Mesenchymal stem cell (in vitro differentiated cells and primary cell): ENCODE measurements around the gene HPN.
A peak's percentile ranks its signal among the peaks of the same experiment; 100 is the strongest.

Experiments used
- DNase-seq: peaks from one replicate; pipeline ENCODE4 v3.0.0-alpha.2; 2013
- H2AFZ ChIP-seq: one replicate; pipeline ENCODE4 v1.6.1; 2013; ENCODE audit warnings: low read depth, mild to moderate bottlenecking, control low read depth, inconsistent platforms, low read length, moderate library complexity
- H2AK5ac ChIP-seq: 2 replicates; pipeline ENCODE4 v1.6.1; 2013; ENCODE audit warnings: low read length, moderate library complexity, mild to moderate bottlenecking, inconsistent platforms; ENCODE audit not compliant: severe bottlenecking
- H2BK120ac ChIP-seq: one replicate; pipeline ENCODE4 v1.6.1; 2013; ENCODE audit warnings: low read depth, mild to moderate bottlenecking, inconsistent platforms, low read length, moderate library complexity
- H2BK12ac ChIP-seq, 2 experiments: one replicate each; pipeline ENCODE4 v1.6.1; 2013; ENCODE audit warnings: inconsistent platforms in 2 of 2, low read length in 2 of 2, mild to moderate bottlenecking in 2 of 2, moderate library complexity in 2 of 2, control low read depth in 1 of 2
- H2BK15ac ChIP-seq: one replicate; pipeline ENCODE4 v1.6.1; 2013; ENCODE audit warnings: mild to moderate bottlenecking, low read depth, inconsistent platforms; ENCODE audit not compliant: poor library complexity, severe bottlenecking
- H2BK5ac ChIP-seq: 2 replicates; pipeline ENCODE4 v1.6.1; 2013; ENCODE audit warnings: low read depth, mild to moderate bottlenecking, low read length, control low read depth, inconsistent platforms; ENCODE audit not compliant: poor library complexity, severe bottlenecking
- H3K14ac ChIP-seq, 2 experiments: one replicate each; pipeline ENCODE4 v1.6.1; 2013; ENCODE audit warnings: inconsistent platforms in 2 of 2, low read length in 2 of 2, control low read depth in 1 of 2, mild to moderate bottlenecking in 1 of 2, moderate library complexity in 1 of 2
- H3K18ac ChIP-seq, 2 experiments: one replicate each; pipeline ENCODE4 v1.6.1; 2013; ENCODE audit warnings: inconsistent platforms in 2 of 2, low read length in 2 of 2, control low read depth in 1 of 2, low read depth in 1 of 2, mild to moderate bottlenecking in 1 of 2
- H3K23ac ChIP-seq, 2 experiments: one replicate each; pipeline ENCODE4 v1.6.1; 2013; ENCODE audit warnings: inconsistent platforms in 2 of 2, low read length in 2 of 2, mild to moderate bottlenecking in 2 of 2, moderate library complexity in 2 of 2, control low read depth in 1 of 2
- H3K27ac ChIP-seq: 2 replicates; pipeline ENCODE4 v1.5.1; 2013; ENCODE audit warnings: mild to moderate bottlenecking, moderate library complexity, low read length, control low read depth, inconsistent platforms; ENCODE audit not compliant: poor library complexity, severe bottlenecking
- H3K27me3 ChIP-seq, 2 experiments: 2 replicates each; pipeline versions ENCODE4 v1.6.1 to v1.7.0; 2013; ENCODE audit warnings: low read length in 2 of 2, mild to moderate bottlenecking in 2 of 2, moderate library complexity in 2 of 2, control low read depth in 1 of 2, inconsistent platforms in 1 of 2; ENCODE audit not compliant: control insufficient read depth in 1 of 2, insufficient read depth in 1 of 2
- H3K36me3 ChIP-seq, 2 experiments: 2 replicates each; pipeline versions ENCODE4 v1.6.1 to v1.7.0; 2013; ENCODE audit warnings: low read length in 2 of 2, control low read depth in 1 of 2, inconsistent platforms in 1 of 2, low read depth in 1 of 2, mild to moderate bottlenecking in 1 of 2; ENCODE audit not compliant: insufficient read depth in 2 of 2, control insufficient read depth in 1 of 2
- H3K4ac ChIP-seq, 2 experiments: one replicate each; pipeline ENCODE4 v1.6.1; 2013; ENCODE audit warnings: inconsistent platforms in 2 of 2, low read length in 2 of 2, mild to moderate bottlenecking in 2 of 2, moderate library complexity in 2 of 2, control low read depth in 1 of 2, low read depth in 1 of 2
- H3K4me1 ChIP-seq: 2 replicates; pipeline ENCODE4 v1.6.1; 2013; ENCODE audit warnings: low read depth, low read length, control low read depth; ENCODE audit not compliant: control insufficient read depth, insufficient read depth
- H3K4me2 ChIP-seq: 2 replicates; pipeline ENCODE4 v1.6.1; 2013; ENCODE audit warnings: low read length, mild to moderate bottlenecking, inconsistent platforms; ENCODE audit not compliant: poor library complexity, severe bottlenecking
- H3K4me3 ChIP-seq, 2 experiments: 2 replicates each; pipeline versions ENCODE4 v1.5.1 to v1.7.0; 2013; ENCODE audit warnings: low read length in 2 of 2, mild to moderate bottlenecking in 2 of 2, control low read depth in 1 of 2, low read depth in 1 of 2; ENCODE audit not compliant: insufficient read depth in 1 of 2
- H3K79me1 ChIP-seq: replicated peaks from 2 replicates; pipeline ENCODE4 v1.6.1; 2013; ENCODE audit warnings: mild to moderate bottlenecking, control low read depth, low read length, inconsistent platforms; ENCODE audit not compliant: poor library complexity, severe bottlenecking
- H3K9ac ChIP-seq: 2 replicates; pipeline ENCODE4 v1.7.0; 2013; ENCODE audit warnings: mild to moderate bottlenecking, low read length, moderate library complexity
- H3K9me3 ChIP-seq: 2 replicates; pipeline ENCODE4 v1.7.0; 2013; ENCODE audit warnings: mild to moderate bottlenecking, low read length; ENCODE audit not compliant: control insufficient read depth
- H4K8ac ChIP-seq: one replicate; pipeline ENCODE4 v1.6.1; 2013; ENCODE audit warnings: inconsistent platforms, mild to moderate bottlenecking, low read length, moderate library complexity
- H4K91ac ChIP-seq: one replicate; pipeline ENCODE4 v1.6.1; 2013; ENCODE audit warnings: mild to moderate bottlenecking, low read length, inconsistent platforms
- WGBS: methylation state at CpG from one replicate; pipeline ENCODE4 v1.1.7; 2013; ENCODE audit warnings: mixed read lengths; 5-methylcytosine and 5-hydroxymethylcytosine counted together

HPN gene

DNA sequence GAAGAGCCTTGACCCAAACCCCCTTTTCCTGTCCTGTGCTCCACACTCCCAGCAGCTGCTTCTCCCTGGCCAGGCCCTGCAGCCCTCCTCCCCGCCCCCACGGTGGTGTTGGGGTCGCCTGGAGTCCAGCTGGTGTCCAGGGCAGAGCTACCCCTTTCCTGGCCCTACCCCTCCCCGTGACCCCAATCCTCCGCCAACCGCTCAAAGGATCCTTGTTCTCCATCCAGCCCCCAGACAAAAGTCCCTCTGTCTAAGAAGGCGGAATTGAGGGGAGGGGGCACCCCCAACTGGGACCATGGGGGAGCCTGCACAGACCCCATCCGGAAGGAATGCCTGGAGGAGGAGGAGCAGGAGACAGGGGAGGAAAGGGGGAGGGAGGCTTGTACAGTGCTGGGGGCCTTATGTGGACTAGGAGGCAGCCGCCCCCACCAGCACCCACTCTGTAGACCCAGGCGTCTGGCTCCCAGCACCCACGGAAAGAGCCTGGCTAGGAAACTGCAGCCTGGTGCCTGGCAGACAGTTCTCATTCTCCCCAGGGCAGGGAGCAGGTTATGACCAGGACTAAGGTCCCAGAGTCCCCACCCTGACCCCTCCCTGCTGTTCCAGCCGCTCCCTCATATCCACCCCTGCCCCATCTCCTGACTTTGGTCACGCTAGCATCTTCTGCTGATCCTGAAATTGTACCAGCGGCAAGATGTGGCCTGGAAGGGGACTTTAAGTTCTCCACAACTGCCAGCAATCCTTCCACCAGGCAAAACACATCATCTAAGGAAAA lies 73.8 kb downstream of the HPN start, which contains the start of gene FXYD3:
Gene FXYD3 (plus strand): TSS at position 647 of the 775 bp plus-strand sequence. CDS start 3,554 bp downstream, outside the sequence.
- Histone ChIP-seq H3K27ac (no peak within 1 kb of the TSS), H4K91ac (no peak within 1 kb of the TSS), H2BK120ac (no peak within 1 kb of the TSS), H2BK12ac (no peak within 1 kb of the TSS), H3K18ac (no peak within 1 kb of the TSS), H2AFZ (no peak within 1 kb of the TSS), H3K27me3 (peaks cover 6 to 24% of the 10 kb centered on the region in 2 experiments), H4K8ac (no peak within 1 kb of the TSS), H3K79me1 (no peaks in the 10 kb centered on the region), H3K23ac (no peak within 1 kb of the TSS), H3K4me2 (no peak within 1 kb of the TSS), H3K4me3 (peak within 1 kb of the TSS in 1 of 2 experiments; percentile 69), H3K14ac (no peak within 1 kb of the TSS), H2AK5ac (no peak within 1 kb of the TSS), H3K4me1 (no peaks in the 10 kb centered on the region), H3K36me3 (no peaks in the 10 kb centered on the region), H2BK15ac (peak within 1 kb of the TSS; percentile 7), H3K9me3 (no peaks in the 10 kb centered on the region), H3K4ac (no peak within 1 kb of the TSS), H2BK5ac (no peak within 1 kb of the TSS), H3K9ac (peak within 1 kb of the TSS; percentile 76)
- DNase-seq: no peak
- 63% methylated on average over 12 of the region's 14 CpGs for WGBS
